Endodermal cell (in vitro differentiated cells): ENCODE measurements around the gene TSPAN17. TPM values are rescaled to one million over a fixed set of nuclear protein-coding genes. Genes with fewer than 3 reads are reported as not detected.

Source experiments
- DNase-seq: peaks from one replicate; pipeline ENCODE4 v3.0.0-alpha.2; 2017
- H3K27ac ChIP-seq: 2 replicates; pipeline ENCODE4 v1.5.1; 2013; ENCODE audit warnings: mild to moderate bottlenecking, low read depth, low read length, moderate library complexity
- H3K27me3 ChIP-seq: 2 replicates; pipeline ENCODE4 v1.6.1; 2013; ENCODE audit warnings: mild to moderate bottlenecking, low read length, moderate library complexity; ENCODE audit not compliant: insufficient read depth, control insufficient read depth, poor library complexity, severe bottlenecking
- H3K36me3 ChIP-seq: 2 replicates; pipeline ENCODE4 v1.7.0; 2013; ENCODE audit warnings: mild to moderate bottlenecking, low read length, moderate library complexity; ENCODE audit not compliant: control insufficient read depth, insufficient read depth
- H3K4me1 ChIP-seq: one replicate; pipeline ENCODE4 v1.7.0; 2013; ENCODE audit warnings: low read length; ENCODE audit not compliant: control insufficient read depth, insufficient read depth
- H3K4me3 ChIP-seq: 2 replicates; pipeline ENCODE4 v1.5.1; 2013; ENCODE audit warnings: mild to moderate bottlenecking, low read length, moderate library complexity
- H3K9ac ChIP-seq: 2 replicates; pipeline ENCODE4 v1.6.1; 2013; ENCODE audit warnings: mild to moderate bottlenecking, low read length, moderate library complexity; ENCODE audit not compliant: poor library complexity, severe bottlenecking; ENCODE audit errors: extremely low read depth
- H3K9me3 ChIP-seq: 2 replicates; pipeline ENCODE4 v1.6.1; 2013; ENCODE audit warnings: mild to moderate bottlenecking, low read length, moderate library complexity; ENCODE audit not compliant: control insufficient read depth
- H3K27ac Mint-ChIP-seq: 2 replicates; pipeline ENCODE4 v1.8.0; 2020; ENCODE audit warnings: mixed read lengths
- H3K27me3 Mint-ChIP-seq: 2 replicates; pipeline ENCODE4 v1.8.0; 2021; ENCODE audit warnings: mild to moderate bottlenecking, mixed read lengths; ENCODE audit not compliant: insufficient read depth
- H3K36me3 Mint-ChIP-seq: 2 replicates; pipeline ENCODE4 v1.8.0; 2020; ENCODE audit warnings: low read depth, mixed read lengths
- H3K4me1 Mint-ChIP-seq: 2 replicates; pipeline ENCODE4 v1.8.0; 2020; ENCODE audit warnings: mixed read lengths
- H3K4me3 Mint-ChIP-seq: 2 replicates; pipeline ENCODE4 v1.8.0; 2020; ENCODE audit warnings: mild to moderate bottlenecking, moderate library complexity, mixed read lengths
- H3K9me3 Mint-ChIP-seq: 2 replicates; pipeline ENCODE4 v1.8.0; 2020; ENCODE audit warnings: mild to moderate bottlenecking, mixed read lengths
- WGBS, 2 experiments: methylation state at CpG; one replicate each; pipeline versions ENCODE4 v1.1.5 to v1.1.7; 2013; ENCODE audit warnings: missing lambda C conversion rate in 2 of 2, mixed read lengths in 1 of 2; ENCODE audit not compliant: insufficient coverage in 1 of 2, insufficient read length in 1 of 2; 5-methylcytosine and 5-hydroxymethylcytosine counted together
- total RNA-seq, 2 donors: library from RNA; stranded (reverse); fragmentation: NEBNext Ultra II Directional in 1 of 2; extraction: Animal tissue kit (Norgen Biotek cat#: 25700) in 1 of 2; gene quantifications; 2 replicates in 1 of 2; 3 replicates in 1 of 2; pipeline ENCODE4 v1.2.1, GENCODE V29; 2021
- TF ChIP-seq, protein P1 (sequence below): fragments of 200-600 bp; sonication (generic); conservative IDR thresholded peaks from 2 replicates; pipeline ENCODE4 v1.5.0; 2021; ENCODE audit warnings: antibody characterized with exemption, mild to moderate bottlenecking

Gene TSPAN17
- total RNA-seq, 2 donors from 2014 or later: 49.3 to 50.3 TPM

DNA sequence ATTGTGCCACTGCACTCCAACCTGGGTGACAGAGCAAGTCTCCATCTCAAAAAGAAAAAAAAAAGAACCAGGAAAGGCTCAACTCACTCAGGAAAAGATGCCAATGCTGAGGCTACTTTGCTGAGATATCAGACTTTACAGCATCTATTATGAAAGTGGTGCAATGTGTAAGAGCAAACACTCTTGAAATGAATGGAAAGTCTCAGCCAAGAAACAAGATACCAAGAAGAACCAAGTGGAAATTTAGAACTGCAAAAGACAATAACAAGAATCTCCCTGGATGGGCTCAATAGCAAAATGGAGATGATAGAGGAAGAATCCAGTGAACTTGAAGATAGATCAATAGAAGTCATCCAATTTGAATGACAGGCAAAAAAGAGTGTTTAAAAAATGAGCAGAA lies 37.7 kb downstream of the TSPAN17 start:
- H3K27me3 Mint-ChIP-seq: peaks cover 24% of the 10 kb centered on the region

DNA sequence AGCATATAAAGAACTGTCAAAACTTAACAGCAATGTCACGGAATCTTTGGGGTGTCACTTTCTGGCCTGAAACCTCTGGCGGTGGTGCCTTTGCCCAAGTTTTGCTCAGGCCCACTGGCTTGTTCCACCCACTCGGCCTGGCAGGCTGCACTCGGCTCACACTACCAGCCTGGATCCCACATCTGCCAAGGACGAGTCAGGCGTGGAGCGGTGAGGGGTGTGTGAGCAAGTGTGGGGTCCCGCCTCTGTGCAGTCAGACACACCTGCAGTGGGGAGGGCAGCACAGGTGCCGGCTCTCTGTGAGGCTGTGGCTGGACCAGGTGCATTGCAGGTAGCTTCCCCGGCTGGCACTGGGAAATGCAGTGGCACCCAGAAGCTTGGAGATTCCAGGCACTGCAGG lies 40.0 kb downstream of the TSPAN17 start:
- H3K4me1 Mint-ChIP-seq: peaks cover 9% of the 10 kb centered on the region
- no peaks in the 10 kb centered on the region for H3K9me3 ChIP-seq
- peaks cover 14% of the 10 kb centered on the region for H3K27me3 Mint-ChIP-seq
- TF ChIP-seq, protein P1, sequence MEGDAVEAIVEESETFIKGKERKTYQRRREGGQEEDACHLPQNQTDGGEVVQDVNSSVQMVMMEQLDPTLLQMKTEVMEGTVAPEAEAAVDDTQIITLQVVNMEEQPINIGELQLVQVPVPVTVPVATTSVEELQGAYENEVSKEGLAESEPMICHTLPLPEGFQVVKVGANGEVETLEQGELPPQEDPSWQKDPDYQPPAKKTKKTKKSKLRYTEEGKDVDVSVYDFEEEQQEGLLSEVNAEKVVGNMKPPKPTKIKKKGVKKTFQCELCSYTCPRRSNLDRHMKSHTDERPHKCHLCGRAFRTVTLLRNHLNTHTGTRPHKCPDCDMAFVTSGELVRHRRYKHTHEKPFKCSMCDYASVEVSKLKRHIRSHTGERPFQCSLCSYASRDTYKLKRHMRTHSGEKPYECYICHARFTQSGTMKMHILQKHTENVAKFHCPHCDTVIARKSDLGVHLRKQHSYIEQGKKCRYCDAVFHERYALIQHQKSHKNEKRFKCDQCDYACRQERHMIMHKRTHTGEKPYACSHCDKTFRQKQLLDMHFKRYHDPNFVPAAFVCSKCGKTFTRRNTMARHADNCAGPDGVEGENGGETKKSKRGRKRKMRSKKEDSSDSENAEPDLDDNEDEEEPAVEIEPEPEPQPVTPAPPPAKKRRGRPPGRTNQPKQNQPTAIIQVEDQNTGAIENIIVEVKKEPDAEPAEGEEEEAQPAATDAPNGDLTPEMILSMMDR: no peak
- H3K9ac ChIP-seq: no peak overlapping the region
- H3K9me3 Mint-ChIP-seq: no peaks in the 10 kb centered on the region
- no peaks in the 10 kb centered on the region for H3K27me3 ChIP-seq
- H3K4me3 Mint-ChIP-seq: no peak overlapping the region
- H3K36me3 ChIP-seq: no peaks in the 10 kb centered on the region
- no peak overlapping the region for H3K27ac Mint-ChIP-seq
- H3K27ac ChIP-seq: no peak overlapping the region
- H3K4me1 ChIP-seq: no peaks in the 10 kb centered on the region
- DNase-seq: no peak
- no peak overlapping the region for H3K4me3 ChIP-seq
- WGBS, 2 experiments: 88 to 100% methylated on average over 2 to 10 of the region's 10 CpGs
- H3K36me3 Mint-ChIP-seq: no peaks in the 10 kb centered on the region

More for the DNA sequence above, 37.7 kb downstream of the TSPAN17 start:
- Histone ChIP-seq H3K4me1 (no peaks in the 10 kb centered on the region), H3K27me3 (no peaks in the 10 kb centered on the region), H3K27ac (no peak overlapping the region), H3K4me3 (no peak overlapping the region), H3K9me3 (no peaks in the 10 kb centered on the region), H3K36me3 (no peaks in the 10 kb centered on the region), H3K9ac (no peak overlapping the region)
- no peak overlapping the region for H3K4me3 Mint-ChIP-seq
- no peak overlapping the region for H3K27ac Mint-ChIP-seq
- H3K9me3 Mint-ChIP-seq: no peaks in the 10 kb centered on the region
- DNase-seq: no peak
- peaks cover 4% of the 10 kb centered on the region for H3K4me1 Mint-ChIP-seq
- H3K36me3 Mint-ChIP-seq: no peaks in the 10 kb centered on the region
- TF ChIP-seq, protein P1: no peak

DNA sequence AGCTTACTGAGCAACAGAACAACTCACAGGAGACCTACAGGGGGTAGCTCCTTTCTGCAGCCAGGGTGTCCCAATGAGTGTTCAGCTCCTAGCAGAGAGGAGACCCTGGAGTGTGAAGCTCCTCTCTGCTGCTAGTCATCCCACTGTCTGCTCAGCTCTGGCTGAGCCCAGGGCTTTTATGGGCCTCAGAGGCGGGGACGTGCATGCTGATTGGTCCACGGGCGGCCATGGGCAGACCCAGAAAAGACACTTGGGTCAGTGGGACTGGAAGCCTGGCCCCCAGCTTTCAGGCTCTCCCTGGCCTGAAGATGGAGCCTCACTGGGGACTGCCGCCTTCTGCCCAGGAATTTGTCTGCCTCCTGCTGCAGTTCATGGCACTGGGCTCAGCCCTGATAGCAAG lies 40.6 kb downstream of the TSPAN17 start:
- peak; percentile 94 for DNase-seq
- Mint-ChIP-seq H3K27ac (peak overlapping the region; percentile 13), H3K9me3 (no peaks in the 10 kb centered on the region)

More for the DNA sequence above, 40.6 kb downstream of the TSPAN17 start:
- Mint-ChIP-seq H3K4me3 (no peak overlapping the region), H3K4me1 (peaks cover 12% of the 10 kb centered on the region), H3K36me3 (no peaks in the 10 kb centered on the region), H3K27me3 (peaks cover 10% of the 10 kb centered on the region)
- Histone ChIP-seq H3K4me1 (no peaks in the 10 kb centered on the region), H3K27me3 (no peaks in the 10 kb centered on the region), H3K4me3 (no peak overlapping the region), H3K9ac (no peak overlapping the region), H3K27ac (no peak overlapping the region), H3K36me3 (no peaks in the 10 kb centered on the region), H3K9me3 (no peaks in the 10 kb centered on the region)
- WGBS, 2 experiments: 67 to 83% methylated on average over 1 to 5 of the region's 5 CpGs
- TF ChIP-seq, protein P1: no peak
